Common myeloid progenitor, CD34-positive (primary cell): ENCODE results near the gene FGF2. TPM values are rescaled to one million over a fixed set of nuclear protein-coding genes. Genes with fewer than 3 reads are reported as not detected.

Source experiments
- CTCF ChIA-PET: fragments of 350-600 bp; sonication (Branson Sonifier 250); formaldehyde crosslinking; loops from one replicate; lab custom pipeline; 2021; ENCODE audit warnings: antibody characterized with exemption; lab: Charles Lee
- POLR2A ChIA-PET: fragments of 350-600 bp; sonication (Branson Sonifier 250); formaldehyde crosslinking; loops from one replicate; lab custom pipeline; 2021; ENCODE audit warnings: antibody characterized with exemption; lab: Charles Lee
- DNase-seq, 3 donors: peaks; one replicate each; pipeline versions ENCODE4 v3.0.0 to v3.0.0-alpha.2; 2013
- H3K27ac ChIP-seq, 2 experiments: 1 replicate in 1 of 2; 2 replicates in 1 of 2; pipeline ENCODE4 v1.7.0; 2013; ENCODE audit warnings: inconsistent platforms in 2 of 2, low read length in 2 of 2, mild to moderate bottlenecking in 2 of 2, low read depth in 1 of 2, moderate library complexity in 1 of 2; ENCODE audit not compliant: severe bottlenecking in 2 of 2, insufficient read depth in 1 of 2, poor library complexity in 1 of 2
- H3K27me3 ChIP-seq, 5 experiments: replicated peaks in 2 of 5; 1 replicate in 3 of 5; 2 replicates in 2 of 5; pipeline versions ENCODE4 v1.6.1 to v1.7.0; 2013; ENCODE audit warnings: low read length in 4 of 5, mild to moderate bottlenecking in 2 of 5, moderate library complexity in 2 of 5, inconsistent platforms in 1 of 5; ENCODE audit not compliant: insufficient read depth in 5 of 5, control insufficient read depth in 4 of 5
- H3K36me3 ChIP-seq, 4 experiments: 1 replicate in 2 of 4; 2 replicates in 2 of 4; pipeline versions ENCODE4 v1.6.1 to v1.7.0; 2013; ENCODE audit warnings: low read length in 3 of 4, control low read depth in 1 of 4, mild to moderate bottlenecking in 1 of 4; ENCODE audit not compliant: control insufficient read depth in 4 of 4, insufficient read depth in 4 of 4
- H3K4me1 ChIP-seq, 4 experiments: 1 replicate in 3 of 4; 2 replicates in 1 of 4; pipeline versions ENCODE4 v1.6.1 to v1.7.1; 2013; ENCODE audit warnings: low read length in 3 of 4, mild to moderate bottlenecking in 3 of 4, control low read depth in 1 of 4, inconsistent platforms in 1 of 4, moderate library complexity in 1 of 4; ENCODE audit not compliant: control insufficient read depth in 4 of 4, insufficient read depth in 4 of 4; ENCODE audit errors: control extremely low read depth in 1 of 4
- H3K4me3 ChIP-seq, 7 experiments: 1 replicate in 4 of 7; 2 replicates in 3 of 7; pipeline versions ENCODE4 v1.5.1 to v1.7.0; 2013; ENCODE audit warnings: mild to moderate bottlenecking in 7 of 7, low read length in 6 of 7, moderate library complexity in 6 of 7, inconsistent platforms in 2 of 7, low read depth in 2 of 7, control low read depth in 1 of 7; ENCODE audit not compliant: insufficient read depth in 4 of 7, control insufficient read depth in 1 of 7; ENCODE audit errors: extremely low read depth in 1 of 7
- H3K9me3 ChIP-seq, 5 experiments: 1 replicate in 4 of 5; 2 replicates in 1 of 5; pipeline versions ENCODE4 v1.6.1 to v1.7.1; 2013; ENCODE audit warnings: low read length in 4 of 5, mild to moderate bottlenecking in 2 of 5, inconsistent platforms in 1 of 5, low read depth in 1 of 5, moderate library complexity in 1 of 5; ENCODE audit not compliant: control insufficient read depth in 4 of 5, insufficient read depth in 2 of 5; ENCODE audit errors: control extremely low read depth in 1 of 5
- WGBS: methylation state at CpG from one replicate; pipeline ENCODE4 v1.1.5; 2013; ENCODE audit not compliant: insufficient coverage; 5-methylcytosine and 5-hydroxymethylcytosine counted together
- polyA plus RNA-seq: library from polyadenylated mRNA; unstranded; fragments of 120-200 nt; gene quantifications from one replicate; pipeline ENCODE4 v1.2.1, GENCODE V29; 2013

The FGF2 gene
- 0.08 TPM for polyA plus RNA-seq

- peak in 2 of 3 donors; percentile 37 to 50 for DNase-seq
- Histone ChIP-seq H3K9me3 (peaks cover 0 to 6% (median 0%) of the 10 kb centered on the region in 5 experiments), H3K4me3 (peak within 1 kb of the TSS; percentile 40 to 77 (median 59)), H3K27ac (no peak within 1 kb of the TSS), H3K4me1 (peaks cover 6 to 16% (median 11%) of the 10 kb centered on the region in 4 experiments), H3K36me3 (no peaks in the 10 kb centered on the region), H3K27me3 (peaks cover 26 to 63% (median 38%) of the 10 kb centered on the region in 5 experiments)
- ChIA-PET POLR2A (no interaction called here), CTCF (no interaction called here)
- WGBS, result under 1% methylated on average over 43 of the region's 97 CpGs
Observed at GRCh38 chr4:122826553-122827257, at the start of gene FGF2. FGF2 (plus strand) TSS chr4:122826831; CDS start chr4:122827175, 344 bp downstream.

GRCh38 chr4:122776916-122777315 lies 49.7 kb upstream of the FGF2 start:
- POLR2A ChIA-PET, result interaction anchor here (0.5 kb wide), 1 partner anchor 31 kb away, joined by 3 read pairs; no protein-coding TSS in a partner anchor
- Histone ChIP-seq H3K27ac (no peak overlapping the region), H3K4me3 (no peak overlapping the region), H3K36me3 (no peaks in the 10 kb centered on the region), H3K9me3 (no peaks in the 10 kb centered on the region), H3K4me1 (no peaks in the 10 kb centered on the region), H3K27me3 (no peaks in the 10 kb centered on the region)
- CTCF ChIA-PET, result no interaction called here
- DNase-seq, result no peak
- 100% methylated on average over 1 of the region's 4 CpGs for WGBS

GRCh38 chr4:122777846-122778673 lies 48.6 kb upstream of the FGF2 start:
- ChIA-PET CTCF (no interaction called here), POLR2A (no interaction called here)
- no peak overlapping the region for H3K27ac ChIP-seq
- DNase-seq, result no peak
- 100% methylated on average over 2 of the region's 7 CpGs for WGBS
- H3K36me3 ChIP-seq, result no peaks in the 10 kb centered on the region
- H3K27me3 ChIP-seq, result no peaks in the 10 kb centered on the region
- H3K4me3 ChIP-seq, result no peak overlapping the region
- peaks cover 0 to 1% (median 0%) of the 10 kb centered on the region in 4 experiments for H3K4me1 ChIP-seq
- H3K9me3 ChIP-seq, result no peaks in the 10 kb centered on the region

GRCh38 chr4:122781486-122781885 lies 45.1 kb upstream of the FGF2 start:
- POLR2A ChIA-PET, result no interaction called here
- no peak for DNase-seq
- 95% methylated on average over 2 of the region's 2 CpGs for WGBS

GRCh38 chr4:122783301-122784215 lies 43.1 kb upstream of the FGF2 start:
- no peak overlapping the region for H3K27ac ChIP-seq
- POLR2A ChIA-PET, result no interaction called here
- no peak overlapping the region for H3K4me3 ChIP-seq

More at GRCh38 chr4:122781486-122781885, 45.1 kb upstream of the FGF2 start:
- H3K9me3 ChIP-seq, result no peaks in the 10 kb centered on the region
- no peak overlapping the region for H3K4me3 ChIP-seq
- H3K27me3 ChIP-seq, result no peaks in the 10 kb centered on the region
- CTCF ChIA-PET, result no interaction called here
- no peak overlapping the region for H3K27ac ChIP-seq
- peaks cover 0 to 7% (median 6%) of the 10 kb centered on the region in 4 experiments for H3K4me1 ChIP-seq
- H3K36me3 ChIP-seq, result no peaks in the 10 kb centered on the region

GRCh38 chr4:122784261-122784660 lies 42.4 kb upstream of the FGF2 start:
- no peaks in the 10 kb centered on the region for H3K27me3 ChIP-seq
- no peak overlapping the region for H3K27ac ChIP-seq
- ChIA-PET CTCF (no interaction called here), POLR2A (interaction anchor here (0.5 kb wide), 1 partner anchor 558 kb away, joined by 4 read pairs; no protein-coding TSS in a partner anchor)
- no peak for DNase-seq
- H3K4me3 ChIP-seq, result no peak overlapping the region
- peaks cover 0 to 7% (median 6%) of the 10 kb centered on the region in 4 experiments for H3K4me1 ChIP-seq
- no CpG with 5 or more reads among the region's 1 CpG for WGBS
- H3K36me3 ChIP-seq, result no peaks in the 10 kb centered on the region
- H3K9me3 ChIP-seq, result peaks cover 0 to 3% (median 0%) of the 10 kb centered on the region in 5 experiments

More at GRCh38 chr4:122783301-122784215, 43.1 kb upstream of the FGF2 start:
- H3K4me1 ChIP-seq, result peaks cover 0 to 7% (median 6%) of the 10 kb centered on the region in 4 experiments
- H3K9me3 ChIP-seq, result peaks cover 0 to 3% (median 0%) of the 10 kb centered on the region in 5 experiments
- H3K27me3 ChIP-seq, result no peaks in the 10 kb centered on the region
- CTCF ChIA-PET, result interaction anchor here (1.3 kb wide), 1 partner anchor 131 kb away, joined by 4 read pairs; no protein-coding TSS in a partner anchor
- no peaks in the 10 kb centered on the region for H3K36me3 ChIP-seq
- WGBS, result 61% methylated on average over 5 of the region's 6 CpGs
- DNase-seq, result peak; percentile 12 to 56 (median 37)
